A673 (cell line): ENCODE measurements around the gene MYRF.

Experiments used
- CTCF ChIP-seq: fragments of 300-800, 200-600 bp; sonication (generic); conservative IDR thresholded peaks from 2 replicates; pipeline ENCODE4 v1.5.1; 2017; ENCODE audit warnings: low read depth, mild to moderate bottlenecking, antibody characterized with exemption, low read length, moderate library complexity, mixed read lengths
- EZH2 ChIP-seq: fragments of 200-600 bp; sonication (generic); IDR thresholded peaks from 2 replicates; pipeline ENCODE4 v1.6.1; 2017; ENCODE audit warnings: borderline replicate concordance, low read depth, mild to moderate bottlenecking, mixed read lengths, antibody characterized with exemption, low read length; ENCODE audit not compliant: poor library complexity, severe bottlenecking

DNA sequence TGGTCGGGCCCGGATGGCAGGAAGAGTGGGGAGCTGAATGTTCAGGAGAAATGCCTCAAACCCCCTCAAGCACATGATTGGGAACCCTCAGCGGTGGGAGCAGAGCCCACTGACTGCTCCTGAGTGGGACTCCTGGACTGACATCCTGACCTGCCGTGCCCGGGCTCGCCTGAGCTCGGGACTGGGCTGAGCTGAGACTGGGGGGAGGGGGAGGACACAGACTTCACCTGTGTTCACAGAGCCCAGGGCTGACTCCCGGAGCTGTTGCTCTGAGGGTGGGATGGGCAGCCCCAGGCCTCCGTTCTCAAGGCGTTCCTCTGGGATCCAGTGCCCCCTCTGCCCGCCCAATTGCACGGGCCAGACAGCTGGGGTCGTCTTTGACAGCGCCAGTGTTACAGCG is 47.6 kb upstream of the MYRF start:
- TF ChIP-seq CTCF (no peak), EZH2 (no peak)
